H1 (cell line): ENCODE data around the gene NEGR1. TPM values are rescaled to one million over a fixed set of nuclear protein-coding genes. Genes with fewer than 3 reads are reported as not detected.

Source experiments
- CHD7 ChIP-seq: fragments of 300-600 bp; sonication (generic); IDR thresholded peaks from 2 replicates; pipeline ENCODE4 v1.7.1; 2012; ENCODE audit warnings: low read length, moderate library complexity, mild to moderate bottlenecking, inconsistent platforms; ENCODE audit not compliant: insufficient replicate concordance
- polyA plus RNA-seq, 7 experiments: library from polyadenylated mRNA; depleted of rRNA in 3 of 7; stranded (reverse) in 5 of 7; unstranded in 2 of 7; fragments of >200 nt in 5 of 7; fragments of 200-250 nt in 2 of 7; gene quantifications; 1 replicate in 5 of 7; 2 replicates in 1 of 7; 4 replicates in 1 of 7; pipeline versions ENCODE4 v1.2.1 to v1.2.3, GENCODE V29; 2011 to 2013; ENCODE audit warnings: missing spikeins in 2 of 7, mixed read lengths in 2 of 7
- total RNA-seq: library from RNA; stranded (reverse); fragmentation: NEBNext Ultra II Directional; extraction: Animal tissue kit (Norgen Biotek cat#: 25700); gene quantifications from 2 replicates; pipeline ENCODE4 v1.2.1, GENCODE V29; 2021

The NEGR1 gene
- total and polyA plus RNA-seq, 2 of the 8 experiments (the other 6 are each of a cell fraction or from before 2014, with no cell fraction given), result 0.71 to 1.3 TPM

GRCh38 chr1:71831646-71832045, 450.7 kb downstream of the NEGR1 start (continued):
- TF ChIP-seq CHD7, result no peak
